Psoas muscle (tissue), 8 donors: ENCODE data around the gene PEAR1. TPM values are rescaled to one million over a fixed set of nuclear protein-coding genes. Genes with fewer than 3 reads are reported as not detected.
"Not testable (repeated sequence)": the region's sequence is repeated elsewhere in the genome, so short reads cannot be mapped to it uniquely, and the experiment has no call there.

ENCODE experiments used
- ATAC-seq, 4 donors: fragments of 200-7000 bp; cut with Tn5 transposase; one replicate each; pipeline ENCODE4 v1.9.1; 2020; ENCODE audit warnings: moderate library complexity in 3 of 4, mild to moderate bottlenecking in 2 of 4
- DNase-seq, 2 donors: peaks; one replicate each; pipeline ENCODE4 v3.0.0-alpha.2; 2020
- H3K27ac ChIP-seq: fragments of 200-600 bp; one replicate; pipeline ENCODE4 v1.8.0; 2022
- H3K27me3 ChIP-seq, 3 donors: fragments of 200-600 bp in 1 of 3; one replicate each; pipeline versions ENCODE4 v1.6.1 to v1.8.0; 2013 to 2022; ENCODE audit warnings: low read length in 2 of 3, mild to moderate bottlenecking in 2 of 3, moderate library complexity in 1 of 3; ENCODE audit not compliant: insufficient read depth in 3 of 3
- H3K36me3 ChIP-seq, 2 donors: fragments of 200-600 bp in 1 of 2; one replicate each; pipeline versions ENCODE4 v1.6.1 to v1.8.0; 2013 to 2022; ENCODE audit warnings: low read depth in 1 of 2, mild to moderate bottlenecking in 1 of 2, moderate library complexity in 1 of 2; ENCODE audit not compliant: insufficient read depth in 1 of 2
- H3K4me1 ChIP-seq: fragments of 200-600 bp; one replicate; pipeline ENCODE4 v1.8.0; 2022
- H3K4me3 ChIP-seq: fragments of 200-600 bp; one replicate; pipeline ENCODE4 v1.8.0; 2022; ENCODE audit warnings: mild to moderate bottlenecking
- H3K9me3 ChIP-seq: fragments of 200-600 bp; one replicate; pipeline ENCODE4 v1.8.0; 2022
- CTCF ChIP-seq: fragments of 200-600 bp; IDR thresholded peaks from one replicate; pipeline ENCODE4 v1.8.0; 2022; ENCODE audit warnings: antibody characterized with exemption
- WGBS, 3 donors: extraction: QIAGEN DNeasy Blood & Tissue Kit; methylation state at CpG; one replicate each; pipeline versions ENCODE4 v1.1.6 to v1.1.7; 2013; 5-methylcytosine and 5-hydroxymethylcytosine counted together
- intact Hi-C, 2 donors: fragments of 100-400 bp; cut with DNase I; formaldehyde crosslinking; loops; one replicate each; pipeline versions ENCODE4 v1.11.0 to v1.14.2; 2022
- polyA plus RNA-seq, 3 donors: library from polyadenylated mRNA; stranded (reverse); fragments of 200-250 nt; gene quantifications; one replicate each; pipeline ENCODE4 v1.2.3, GENCODE V29; 2013
- total RNA-seq, 4 donors: library from RNA; stranded (reverse); fragmentation: NEBNext Ultra II Directional in 2 of 4; extraction: Animal tissue kit (Norgen Biotek cat#: 25700) in 2 of 4; gene quantifications; one replicate each; pipeline versions ENCODE4 v1.2.1 to v1.2.4, GENCODE V29; 2021 to 2023
- donor health status: healthy with polysubstance abuse.
- donor health status: DM: no; HTN: no; CAD: no; lungs with moderate emphysema.
- donor health status: Bipolar disorder and iron deficiency.
- donor health status: healthy.
- donor health status: DM: yes; HTN: yes; CAD: no.
- donor health status: DM: no; HTN: no; CAD: no.
- donor health status: DM: no; HTN: no; CAD: no.
- donor health status: DM: yes; HTN: yes; CAD: no.

Gene PEAR1
- total and polyA plus RNA-seq, 7 donors, result 2.1 to 7.3 (median 3.8) TPM

DNA sequence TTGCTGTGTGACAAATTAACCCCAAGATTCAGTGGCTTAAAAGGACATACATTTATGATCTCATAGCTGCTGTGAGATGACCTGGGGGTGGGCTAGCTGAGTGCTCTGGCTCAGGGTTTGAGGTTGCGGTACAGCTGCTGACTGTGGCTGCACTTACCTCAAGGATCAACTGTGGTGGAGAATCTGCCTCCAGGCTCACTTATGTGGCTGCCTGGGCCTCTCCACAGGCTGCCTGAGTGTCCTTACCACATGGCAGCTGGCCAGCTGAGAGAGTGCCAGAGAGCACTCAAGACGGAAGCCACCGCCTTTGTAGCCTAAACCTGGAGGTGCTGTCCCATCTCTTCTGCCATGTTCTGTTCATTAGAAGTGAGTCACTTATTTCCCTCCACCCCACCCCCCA lies 32.7 kb downstream of the PEAR1 start:
- intact Hi-C loops, result loop anchor here in 1 of 2 donors (5.0 kb wide), 1 partner anchor 89 kb away; no protein-coding TSS in a partner anchor
- Histone ChIP-seq H3K9me3 (no peaks in the 10 kb centered on the region), H3K36me3 (no peaks in the 10 kb centered on the region), H3K4me3 (no peak overlapping the region), H3K27ac (no peak overlapping the region), H3K27me3 (peaks cover 0 to 87% (median 38%) of the 10 kb centered on the region in 3 donors), H3K4me1 (no peaks in the 10 kb centered on the region)
- no peak for ATAC-seq
- WGBS, 3 donors, result 41 to 46% (median 42%) methylated on average over 3 of the region's 3 CpGs
- DNase-seq, result peak; percentile 52 to 68
- TF ChIP-seq CTCF, result no peak

- WGBS, 3 donors, result 81 to 85% (median 81%) methylated on average over 6 of the region's 6 CpGs
- H3K36me3 ChIP-seq, H3K4me3 ChIP-seq, ATAC-seq, H3K9me3 ChIP-seq, H3K4me1 ChIP-seq, H3K27ac ChIP-seq: not testable (repeated sequence)
- intact Hi-C loops, result loop anchor here in 1 of 2 donors (5.0 kb wide), 1 partner anchor 89 kb away; no protein-coding TSS in a partner anchor
- DNase-seq, result peak in 1 of 2 donors; percentile 25
- H3K27me3 ChIP-seq, result peaks cover 0 to 83% (median 36%) of the 10 kb centered on the region in 3 donors
Measured at GRCh38 chr1:156926695-156927094, 33.2 kb downstream of the PEAR1 start.

DNA sequence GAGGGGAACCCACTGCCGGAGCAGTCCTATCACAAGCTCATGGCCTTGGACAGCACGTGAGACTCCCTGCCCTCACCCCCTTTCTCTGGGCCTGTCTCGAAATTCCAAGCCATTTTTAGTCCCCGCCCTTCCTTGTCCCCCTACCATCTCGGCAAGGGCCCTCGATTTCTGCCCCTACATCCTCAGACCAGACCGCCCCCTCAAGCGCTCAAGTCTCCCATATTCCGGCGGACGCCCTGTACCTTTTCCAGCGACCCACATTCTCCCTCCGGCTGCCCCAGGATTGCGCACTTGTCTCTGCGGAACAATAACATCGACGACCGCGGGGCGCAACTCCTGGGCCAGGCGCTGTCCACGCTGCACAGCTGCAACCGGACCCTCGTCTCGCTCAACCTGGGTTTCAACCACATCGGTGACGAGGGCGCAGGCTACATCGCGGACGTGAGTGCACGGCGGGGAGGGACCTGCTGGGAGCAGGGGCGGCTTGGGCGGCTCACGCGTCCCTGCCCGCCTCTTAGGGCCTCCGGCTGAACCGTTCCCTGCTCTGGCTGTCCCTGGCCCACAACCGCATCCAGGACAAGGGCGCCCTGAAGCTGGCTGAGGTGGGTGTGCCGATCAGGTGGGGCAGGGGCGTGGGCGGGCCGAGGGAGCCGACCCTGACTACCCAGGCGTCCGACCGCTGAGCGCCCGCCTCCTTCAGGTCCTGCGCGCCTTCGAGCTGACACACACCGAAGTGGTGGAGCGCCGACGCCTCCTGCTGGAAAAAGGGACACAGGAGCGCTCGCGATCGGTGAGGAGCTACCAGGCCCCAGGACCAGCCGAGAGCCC lies 33.9 kb downstream of the PEAR1 start:
- H3K4me3 ChIP-seq, result peak overlapping the region; percentile 48
- WGBS, 3 donors, result 5 to 8% (median 7%) methylated on average over 52 to 64 of the region's 64 CpGs
- H3K36me3 ChIP-seq, result no peaks in the 10 kb centered on the region
- intact Hi-C loops, result loop anchor here in 1 of 2 donors (5.0 kb wide), 1 partner anchor 90 kb away; no protein-coding TSS in a partner anchor
- H3K27me3 ChIP-seq, result peaks cover 0 to 76% (median 31%) of the 10 kb centered on the region in 3 donors
- ATAC-seq, result peak; percentile 56 to 74 (median 62)
- H3K9me3 ChIP-seq, result no peaks in the 10 kb centered on the region
- TF ChIP-seq CTCF, result peak; percentile 62
- no peaks in the 10 kb centered on the region for H3K4me1 ChIP-seq
- no peak overlapping the region for H3K27ac ChIP-seq
- DNase-seq, result peak; percentile 69 to 81

DNA sequence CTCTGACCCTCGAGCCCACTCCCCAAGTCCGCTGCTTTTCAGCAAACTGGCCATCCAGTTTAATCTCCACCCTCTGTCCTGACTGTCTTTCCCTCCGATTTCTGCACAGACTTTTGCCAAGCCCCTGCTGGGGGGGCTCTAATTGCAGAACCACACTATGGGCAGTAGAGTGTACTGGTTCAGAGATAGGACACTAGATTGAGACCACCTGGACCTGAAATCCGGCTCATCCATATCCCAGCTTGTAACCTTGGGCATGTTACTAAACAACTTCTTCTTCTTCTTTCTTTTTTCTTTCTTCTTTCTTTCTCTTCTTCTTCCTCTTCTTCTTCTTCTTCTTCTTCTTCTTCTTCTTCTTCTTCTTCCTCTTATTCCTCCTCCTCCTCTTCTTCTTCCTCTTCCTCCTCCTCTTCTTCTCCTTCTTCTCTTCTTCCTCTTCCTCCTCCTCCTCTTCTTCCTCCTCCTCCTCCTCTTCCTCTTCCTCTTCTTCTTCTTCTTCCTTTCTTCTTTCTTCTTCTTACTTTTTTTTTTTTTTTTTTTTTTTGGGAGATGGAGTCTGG lies 34.6 kb downstream of the PEAR1 start:
- 10 to 13% (median 11%) methylated on average over 4 of the region's 4 CpGs for WGBS, 3 donors
- TF ChIP-seq CTCF, result no peak
- no peak overlapping the region for H3K27ac ChIP-seq
- H3K36me3 ChIP-seq, result no peaks in the 10 kb centered on the region
- ATAC-seq (peak in 2 of 4 donors; percentile 4 to 5), DNase-seq (no peak)
- no peaks in the 10 kb centered on the region for H3K4me1 ChIP-seq
- H3K4me3 ChIP-seq, result no peak overlapping the region
- no peaks in the 10 kb centered on the region for H3K9me3 ChIP-seq
- intact Hi-C loops, result loop anchor here in 1 of 2 donors (5.0 kb wide), 1 partner anchor 91 kb away; no protein-coding TSS in a partner anchor
- peaks cover 0 to 69% (median 29%) of the 10 kb centered on the region in 3 donors for H3K27me3 ChIP-seq
